Mesothelial cell of epicardium (in vitro differentiated cells): Measurements from ENCODE around the gene ADAM12. TPM values are rescaled to one million over a fixed set of nuclear protein-coding genes. Genes with fewer than 3 reads are reported as not detected.

Experiments
- DNase-seq, 2 experiments: peaks; one replicate each; pipeline ENCODE4 v3.0.0; 2021; ENCODE audit warnings: low spot score in 2 of 2; ENCODE audit not compliant: unreplicated experiment in 2 of 2
- H3K27ac Mint-ChIP-seq: 2 replicates; pipeline ENCODE4 v1.8.0; 2021; ENCODE audit warnings: mixed read lengths
- H3K27me3 Mint-ChIP-seq: 2 replicates; pipeline ENCODE4 v1.8.0; 2021; ENCODE audit warnings: low read depth, mixed read lengths
- H3K36me3 Mint-ChIP-seq: 2 replicates; pipeline ENCODE4 v1.8.0; 2021; ENCODE audit warnings: mixed read lengths
- H3K4me1 Mint-ChIP-seq: 2 replicates; pipeline ENCODE4 v1.8.0; 2021; ENCODE audit warnings: mixed read lengths
- H3K4me3 Mint-ChIP-seq: 2 replicates; pipeline ENCODE4 v1.8.0; 2021; ENCODE audit warnings: mild to moderate bottlenecking, moderate library complexity, mixed read lengths
- H3K9me3 Mint-ChIP-seq: 2 replicates; pipeline ENCODE4 v1.8.0; 2021; ENCODE audit warnings: mixed read lengths
- CTCF ChIP-seq: fragments of 200-600 bp; sonication (generic); IDR thresholded peaks from one replicate; pipeline ENCODE4 v1.5.0; 2021; ENCODE audit warnings: antibody characterized with exemption; ENCODE audit not compliant: unreplicated experiment
- total RNA-seq: library from RNA; stranded (reverse); gene quantifications from 3 replicates; pipeline ENCODE4 v1.2.1, GENCODE V29; 2021

ADAM12 gene
- total RNA-seq, 1 donor from 2014 or later: 13.3 TPM

- Mint-ChIP-seq H3K4me3 (no peak overlapping the region), H3K27ac (no peak overlapping the region), H3K4me1 (peaks cover 20% of the 10 kb centered on the region), H3K36me3 (peaks cover 7% of the 10 kb centered on the region), H3K27me3 (no peaks in the 10 kb centered on the region), H3K9me3 (peaks cover 22% of the 10 kb centered on the region)
- no peak for TF ChIP-seq CTCF
- no peak for DNase-seq
Observed at GRCh38 chr10:126376956-126377355, 11.3 kb downstream of the ADAM12 start.

DNA sequence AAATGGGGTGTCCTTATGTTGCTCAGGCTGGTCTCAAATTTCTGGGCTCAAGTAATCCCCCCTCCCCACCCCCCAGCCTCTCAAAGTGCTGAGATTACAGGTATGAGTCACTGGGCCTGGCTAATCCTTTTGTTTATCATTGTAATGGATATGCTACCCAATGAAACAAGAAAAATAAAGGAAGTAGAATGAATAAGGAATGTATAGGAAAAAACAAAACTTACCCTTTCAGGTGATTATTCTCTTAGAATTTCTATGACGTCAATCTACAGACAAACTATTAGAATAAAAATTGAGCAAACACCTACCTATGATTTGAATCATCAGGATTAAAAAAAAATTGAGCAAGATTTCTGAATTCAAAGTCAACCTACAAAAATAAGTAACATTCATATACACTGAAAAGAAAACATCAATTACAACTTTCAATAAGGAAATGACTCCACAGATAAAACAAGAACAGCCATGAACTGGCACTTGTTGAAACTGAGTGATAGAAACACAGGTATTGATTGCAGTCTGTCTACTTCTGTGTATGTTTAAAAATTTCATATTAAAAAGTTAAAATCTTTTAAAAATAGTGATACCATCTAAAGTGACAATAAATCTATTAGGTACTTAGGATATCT, 12.2 kb downstream of the ADAM12 start:
- H3K4me1 Mint-ChIP-seq: peaks cover 19% of the 10 kb centered on the region
- H3K4me3 Mint-ChIP-seq: no peak overlapping the region
- H3K27me3 Mint-ChIP-seq: peaks cover 3% of the 10 kb centered on the region
- no peak overlapping the region for H3K27ac Mint-ChIP-seq
- H3K9me3 Mint-ChIP-seq: peaks cover 22% of the 10 kb centered on the region
- TF ChIP-seq CTCF: no peak
- H3K36me3 Mint-ChIP-seq: peaks cover 7% of the 10 kb centered on the region
- DNase-seq: no peak

- H3K27ac Mint-ChIP-seq: no peak overlapping the region
- H3K4me3 Mint-ChIP-seq: no peak overlapping the region
- H3K36me3 Mint-ChIP-seq: peaks cover 7% of the 10 kb centered on the region
- peaks cover 22% of the 10 kb centered on the region for H3K9me3 Mint-ChIP-seq
- no peak for TF ChIP-seq CTCF
- peaks cover 12% of the 10 kb centered on the region for H3K4me1 Mint-ChIP-seq
- DNase-seq: no peak
- H3K27me3 Mint-ChIP-seq: peaks cover 3% of the 10 kb centered on the region
Observed at GRCh38 chr10:126375299-126375698, 13.0 kb downstream of the ADAM12 start.

DNA sequence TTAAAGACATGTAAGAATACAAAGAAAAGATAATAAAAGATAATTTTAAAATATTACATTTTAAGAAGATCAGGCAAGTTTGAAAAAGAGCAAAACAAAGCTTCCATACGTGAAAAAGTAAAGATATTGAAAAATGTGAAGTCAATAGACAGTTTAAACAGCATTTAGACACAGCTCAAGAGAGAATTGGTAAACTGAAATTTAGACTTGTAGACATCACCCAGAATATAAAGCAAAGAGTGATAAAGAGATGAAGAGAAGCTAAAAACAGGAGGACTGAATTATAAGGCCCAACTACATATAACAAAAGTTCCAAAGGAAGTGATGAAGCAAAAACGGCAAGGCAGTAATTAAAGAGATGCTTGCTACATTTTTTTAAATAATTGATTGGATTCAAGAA, 13.8 kb downstream of the ADAM12 start:
- Mint-ChIP-seq H3K4me1 (peaks cover 4% of the 10 kb centered on the region), H3K9me3 (peaks cover 22% of the 10 kb centered on the region), H3K36me3 (peaks cover 7% of the 10 kb centered on the region), H3K27me3 (peaks cover 3% of the 10 kb centered on the region), H3K4me3 (no peak overlapping the region), H3K27ac (no peak overlapping the region)
- no peak for DNase-seq
- TF ChIP-seq CTCF: no peak

GRCh38 chr10:126373972-126374371, 14.3 kb downstream of the ADAM12 start:
- peaks cover 4% of the 10 kb centered on the region for H3K4me1 Mint-ChIP-seq
- no peak for TF ChIP-seq CTCF
- H3K36me3 Mint-ChIP-seq: peaks cover 7% of the 10 kb centered on the region
- no peak overlapping the region for H3K27ac Mint-ChIP-seq
- peaks cover 3% of the 10 kb centered on the region for H3K27me3 Mint-ChIP-seq
- peaks cover 22% of the 10 kb centered on the region for H3K9me3 Mint-ChIP-seq
- DNase-seq: no peak
- H3K4me3 Mint-ChIP-seq: no peak overlapping the region

GRCh38 chr10:126373147-126373546, 15.1 kb downstream of the ADAM12 start:
- no peak overlapping the region for H3K27ac Mint-ChIP-seq
- no peak for DNase-seq

More at GRCh38 chr10:126373147-126373546, 15.1 kb downstream of the ADAM12 start:
- Mint-ChIP-seq H3K27me3 (peaks cover 3% of the 10 kb centered on the region), H3K4me1 (peaks cover 4% of the 10 kb centered on the region), H3K9me3 (peaks cover 22% of the 10 kb centered on the region), H3K36me3 (peaks cover 7% of the 10 kb centered on the region), H3K4me3 (no peak overlapping the region)
- TF ChIP-seq CTCF: no peak
